GM19438 (cell line): ENCODE results near the gene PDE2A.

Experiments
- ATAC-seq: cut with Tn5 transposase; IDR thresholded peaks from one replicate; pipeline ENCODE4 v1.9.1; 2021; ENCODE audit warnings: low read depth; ENCODE audit not compliant: unreplicated experiment

PDE2A gene

DNA sequence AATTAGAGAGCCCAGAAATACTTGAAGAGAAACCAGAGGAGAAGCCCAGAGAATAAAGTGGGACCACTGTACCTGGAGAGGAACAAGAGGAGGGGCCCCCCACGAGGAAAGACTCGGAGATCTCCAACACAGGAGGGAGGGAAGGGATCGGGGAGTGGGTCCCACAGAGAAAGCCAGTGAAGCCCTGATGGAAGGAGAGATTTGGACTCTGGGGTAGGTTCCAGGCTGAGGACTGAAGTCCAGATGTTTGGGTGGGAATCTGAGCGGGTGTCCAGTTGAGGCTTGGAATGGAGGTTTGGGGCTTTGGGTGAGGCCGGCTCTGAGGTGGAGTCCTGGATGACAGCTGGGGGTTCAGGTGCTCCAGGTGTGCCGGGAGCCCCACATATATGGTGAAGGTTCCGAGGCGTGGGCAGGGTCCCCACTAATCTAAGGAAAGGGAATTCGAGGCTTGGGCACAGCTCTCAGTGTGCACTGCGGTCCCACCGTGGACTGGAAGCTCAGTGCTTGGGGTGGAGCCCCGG, 32.6 kb downstream of the PDE2A start:
- no peak for ATAC-seq

DNA sequence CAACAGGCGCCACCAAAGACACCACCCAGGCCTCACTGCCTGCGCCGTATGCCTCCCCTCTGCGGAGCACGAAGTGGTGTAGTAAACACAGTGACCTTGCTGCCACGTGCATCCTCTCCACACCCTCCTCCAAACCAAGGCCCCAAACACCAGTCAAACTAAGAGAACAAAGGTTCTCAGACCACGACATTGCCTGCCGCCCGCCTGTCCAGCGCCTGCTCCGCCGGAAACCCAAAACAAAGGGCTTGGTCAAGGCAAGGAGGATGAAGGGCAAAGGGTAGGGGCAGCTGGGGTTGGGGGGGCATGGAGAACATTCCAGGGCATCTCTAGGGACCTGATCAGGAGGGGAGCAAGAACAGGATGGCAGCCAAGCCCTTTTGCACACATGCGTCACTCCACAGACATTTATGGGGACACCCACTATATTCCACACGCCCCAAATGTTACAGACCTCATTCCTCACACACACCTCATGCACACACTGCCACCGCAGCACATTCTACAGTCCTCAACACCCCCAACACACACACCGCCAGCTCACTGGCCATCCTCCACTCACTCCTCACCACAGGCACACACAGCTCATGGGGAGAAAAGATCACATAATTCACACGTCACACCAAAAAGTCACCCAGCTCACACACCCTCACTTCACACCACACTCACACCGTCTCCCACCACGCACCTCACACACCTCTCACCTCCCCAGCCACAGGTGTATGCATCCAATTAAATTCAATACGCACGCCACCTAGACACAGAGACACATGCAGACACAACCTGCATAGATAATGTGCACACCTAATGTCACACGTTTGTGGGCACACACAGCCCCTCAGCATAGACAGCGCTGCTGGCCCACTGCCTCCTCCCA, 34.5 kb downstream of the PDE2A start:
- ATAC-seq: no peak

DNA sequence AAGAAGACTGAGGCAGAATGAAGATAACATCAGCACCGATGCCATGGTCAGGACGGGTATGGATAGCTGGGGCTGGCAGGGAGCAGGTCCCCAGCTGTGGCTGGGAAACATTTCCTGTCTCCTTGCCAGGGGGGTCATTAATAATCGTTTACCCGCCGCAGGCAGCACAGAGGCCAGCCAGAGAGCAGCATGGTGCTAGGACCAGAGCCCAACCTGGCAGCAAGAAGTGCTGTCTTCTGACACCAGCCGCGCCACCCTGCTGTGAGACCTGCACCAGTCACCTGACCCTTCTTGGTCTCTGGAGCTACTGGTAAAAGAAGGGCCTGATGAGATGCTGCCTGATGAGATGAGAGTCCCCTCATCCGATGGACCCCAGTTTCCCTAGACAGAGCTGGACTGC, 36.3 kb downstream of the PDE2A start:
- ATAC-seq: no peak

DNA sequence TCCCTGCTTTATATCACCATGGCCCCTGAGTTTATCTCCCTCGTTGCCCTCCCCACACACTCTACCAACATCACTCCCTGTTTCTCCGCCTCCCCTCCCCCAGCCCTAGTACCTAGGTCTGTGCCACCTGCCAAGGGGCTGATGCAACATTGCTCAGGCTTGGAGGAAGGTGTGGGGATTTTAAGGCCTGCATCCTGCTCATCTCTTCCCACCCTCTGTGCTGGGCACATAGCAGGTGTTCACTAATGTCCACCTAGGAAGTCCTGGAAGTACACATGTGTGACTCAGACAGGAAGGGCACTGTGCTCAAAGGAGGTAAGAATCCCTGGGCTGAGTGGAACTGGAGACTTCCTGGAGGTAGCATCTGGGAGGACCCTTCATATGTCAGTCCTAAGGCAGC, 37.0 kb downstream of the PDE2A start:
- ATAC-seq: no peak

DNA sequence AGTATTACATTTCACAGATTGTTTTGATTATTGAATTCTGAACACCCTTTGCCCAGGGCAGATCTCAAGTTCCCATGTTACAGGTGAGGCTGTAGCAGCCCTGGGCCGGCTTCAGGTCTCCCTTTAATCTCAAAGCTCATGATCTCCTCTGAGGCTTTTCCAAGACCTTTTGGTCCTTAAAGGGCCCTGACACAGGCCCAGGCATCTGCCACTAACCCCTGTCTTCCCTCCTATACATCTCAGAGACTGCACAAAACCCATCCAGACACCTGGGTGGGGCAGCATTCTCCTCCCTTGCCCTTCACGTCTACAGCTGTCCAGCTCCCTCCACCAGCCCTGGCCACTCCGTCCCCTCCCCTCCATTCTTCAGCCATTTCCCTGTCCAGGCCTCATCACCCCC, 37.8 kb downstream of the PDE2A start:
- ATAC-seq: no peak

DNA sequence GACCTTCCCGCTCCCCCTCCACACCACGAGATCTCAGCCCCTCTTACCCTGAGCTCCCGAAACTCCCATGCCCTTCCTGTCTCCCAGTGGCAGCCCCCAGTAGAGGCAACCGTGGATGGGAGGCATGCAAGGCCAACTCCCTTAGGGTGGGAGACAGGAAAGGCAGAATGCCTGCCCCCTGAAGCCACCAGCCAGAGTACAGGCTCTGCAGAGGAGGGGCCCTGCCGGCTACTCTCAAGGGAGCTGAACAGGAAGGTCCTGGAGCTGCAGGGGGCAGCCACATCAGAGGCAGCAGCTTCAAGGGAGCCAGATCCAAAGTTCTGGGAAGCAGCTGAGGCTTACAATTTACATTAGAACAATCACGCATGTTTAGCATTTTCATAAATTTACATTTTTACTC, 38.3 kb downstream of the PDE2A start:
- no peak for ATAC-seq

DNA sequence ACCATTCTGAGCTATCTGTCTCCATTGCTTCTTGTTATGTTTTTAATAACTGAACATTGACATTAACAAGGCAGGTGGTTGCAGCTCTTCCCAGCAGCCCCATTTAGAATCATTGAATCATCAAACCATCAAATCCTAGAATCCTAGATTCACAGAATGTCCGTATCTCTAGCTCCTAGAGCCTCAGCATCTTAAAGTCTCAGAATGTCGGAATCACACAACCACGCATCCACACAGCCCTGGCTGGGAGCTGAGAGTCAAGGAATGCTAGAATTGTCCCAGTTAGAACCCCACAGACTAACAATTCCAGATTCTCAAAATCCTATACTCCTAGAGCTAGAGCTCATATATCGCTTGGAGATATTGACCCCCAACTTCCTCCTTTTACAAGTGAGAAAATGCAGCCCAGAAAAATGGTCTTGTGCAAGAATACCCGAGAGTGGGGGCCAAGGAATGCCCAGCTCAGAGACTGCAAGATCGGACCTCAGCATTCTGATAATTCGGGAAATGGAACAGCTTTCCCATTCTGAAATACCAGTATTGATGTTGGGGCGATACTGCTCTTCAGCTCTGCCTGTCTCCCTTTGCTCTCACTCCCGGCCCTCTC, 38.8 kb downstream of the PDE2A start:
- ATAC-seq: no peak

DNA sequence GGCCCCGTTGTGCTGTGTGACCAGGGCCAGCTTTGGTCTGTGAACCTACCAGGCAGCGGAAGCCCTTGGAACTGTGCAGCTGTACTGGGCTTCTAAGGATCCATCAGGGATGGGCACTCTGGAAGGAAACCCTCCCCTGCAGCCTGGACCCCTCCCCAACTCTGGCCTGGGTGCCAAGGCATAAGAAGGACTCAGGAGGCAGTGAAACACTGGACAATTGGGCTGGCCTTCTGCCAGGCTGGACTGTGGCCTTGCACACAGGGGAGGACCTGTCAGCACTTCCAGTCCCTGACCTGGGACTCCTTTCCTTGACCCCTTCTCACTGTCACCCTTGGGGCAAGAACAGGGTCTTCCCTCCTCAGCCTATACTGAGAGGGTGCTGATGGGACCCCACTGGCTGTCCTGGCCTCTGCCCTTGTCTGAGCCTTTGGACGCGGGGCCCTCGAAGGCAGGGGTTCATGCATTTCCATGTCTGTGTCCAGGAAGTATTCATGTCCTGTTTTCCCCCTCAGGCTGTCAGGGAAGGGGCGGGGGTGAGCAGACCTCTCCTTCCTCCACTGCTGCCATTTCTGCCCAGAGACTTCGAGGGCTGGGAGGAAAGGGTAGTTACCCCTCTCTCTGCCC, 39.6 kb downstream of the PDE2A start:
- no peak for ATAC-seq

DNA sequence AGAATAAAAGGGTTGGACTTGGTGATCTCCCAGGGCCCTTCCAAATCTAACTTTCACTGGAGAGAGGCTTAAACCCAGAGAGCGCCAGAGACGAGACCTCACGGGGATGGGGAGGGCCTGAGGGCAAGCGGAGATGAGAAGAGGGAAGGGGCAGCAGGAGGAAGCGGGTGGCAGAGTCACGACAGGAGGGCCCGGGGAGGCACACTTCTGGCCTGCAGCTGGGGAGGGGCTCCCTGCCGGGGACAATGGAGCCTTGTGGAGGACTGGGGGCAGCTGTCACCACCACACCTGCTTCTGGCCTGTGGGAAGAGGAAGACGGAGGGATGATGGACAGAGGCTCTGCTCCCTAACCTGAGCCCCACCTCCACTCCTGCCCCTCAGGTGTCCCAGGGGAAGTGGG, 40.2 kb downstream of the PDE2A start:
- ATAC-seq: no peak

DNA sequence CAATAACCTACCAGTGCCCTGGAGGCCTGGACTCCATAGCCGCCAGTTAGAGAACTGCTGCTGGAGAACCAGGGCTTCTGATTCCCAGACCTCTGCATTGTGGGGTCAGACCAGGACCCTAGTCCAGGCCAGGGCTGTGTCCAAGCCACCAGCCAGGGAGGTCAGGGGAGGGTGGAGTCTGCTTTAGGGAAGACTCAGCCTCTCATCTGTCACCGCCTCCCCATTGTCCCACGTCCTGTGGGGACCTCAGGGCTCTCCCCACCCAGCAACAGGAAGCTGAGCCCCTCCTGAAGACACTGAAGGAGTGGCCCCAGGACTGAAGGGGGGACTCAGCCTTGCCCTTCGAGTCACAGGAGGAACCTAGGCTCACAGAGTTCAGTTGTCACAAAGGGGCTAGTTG, 41.2 kb downstream of the PDE2A start:
- no peak for ATAC-seq

DNA sequence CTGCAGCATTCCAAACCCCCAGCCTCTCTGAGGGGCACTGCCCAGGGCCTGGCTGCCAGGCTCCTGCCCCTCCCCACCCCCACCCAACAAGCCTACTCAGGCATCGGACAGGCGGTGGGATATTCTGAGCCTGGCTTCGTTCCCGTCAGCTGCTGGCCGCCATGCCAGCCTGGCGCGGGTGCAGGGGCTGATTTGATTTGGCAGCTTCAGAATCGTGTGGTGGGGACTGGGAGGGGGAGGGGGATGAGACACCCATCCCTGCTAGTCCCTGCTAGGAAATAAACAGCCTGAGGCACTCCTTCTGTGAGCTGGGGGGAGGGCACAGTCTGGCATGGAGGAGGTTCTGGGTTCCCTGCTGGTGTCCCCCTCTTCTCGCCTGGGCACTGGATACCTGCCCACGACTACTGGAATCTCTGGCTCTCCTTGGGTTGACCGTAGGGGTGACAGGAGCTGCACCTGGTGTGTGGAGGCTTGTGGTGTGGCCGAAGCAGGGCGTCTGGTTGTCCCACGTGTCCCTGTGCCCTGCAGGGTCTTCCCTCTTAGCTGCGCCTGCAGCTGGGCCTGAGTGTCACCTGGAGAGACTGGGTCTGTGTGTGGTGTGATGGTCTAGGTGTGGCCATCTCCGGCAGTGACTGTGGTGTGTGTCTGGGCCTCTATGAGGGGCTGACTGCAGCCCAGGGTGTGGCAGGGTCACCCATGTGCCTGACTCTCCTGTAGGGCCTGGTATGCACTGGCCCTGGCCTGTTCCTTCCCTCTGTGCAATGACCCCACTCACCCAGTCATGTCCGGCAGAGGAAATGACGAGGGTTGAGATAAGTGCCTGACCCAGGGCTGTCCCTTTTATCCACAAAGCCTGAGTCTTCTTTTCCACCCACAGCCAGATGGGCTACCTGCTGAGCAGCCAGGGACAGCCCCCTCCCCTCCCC, 42.2 kb downstream of the PDE2A start:
- ATAC-seq: no peak

DNA sequence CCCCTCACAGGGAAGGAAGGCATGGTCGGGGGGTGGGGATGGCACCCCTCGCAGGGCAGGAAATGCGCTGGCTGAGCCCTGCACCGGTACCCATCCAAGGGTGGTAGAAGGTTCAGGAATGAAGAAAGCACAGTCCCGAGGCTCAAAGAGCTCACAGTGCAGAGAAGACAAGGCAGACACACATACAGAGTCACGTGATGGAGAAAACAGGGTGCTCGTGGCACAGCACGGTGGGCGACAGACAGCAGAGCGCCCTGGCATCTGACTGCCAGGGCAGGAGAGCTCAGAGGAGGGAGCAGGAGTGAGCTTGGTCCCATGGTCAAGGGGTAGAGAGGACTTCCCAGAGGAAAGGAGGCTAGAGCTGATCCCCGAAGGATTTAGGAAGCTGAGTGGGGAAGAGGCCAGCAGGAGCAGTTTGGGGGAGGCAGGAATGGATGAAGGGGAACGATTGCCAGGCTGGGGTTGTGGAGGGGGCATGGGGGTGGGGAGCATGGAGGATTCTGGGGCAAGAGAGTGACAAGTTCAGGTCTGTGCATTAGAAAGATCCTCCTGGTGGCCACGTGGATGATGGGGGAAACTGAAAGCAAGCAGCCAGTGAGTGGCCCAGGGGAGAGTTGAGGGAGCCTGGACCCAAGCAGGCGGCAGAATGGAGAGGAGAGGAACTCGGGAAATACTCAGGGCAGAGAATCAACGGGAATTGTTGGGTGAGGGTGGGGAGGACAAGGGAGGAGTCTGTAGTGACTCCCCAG, 43.9 kb downstream of the PDE2A start:
- ATAC-seq: no peak

DNA sequence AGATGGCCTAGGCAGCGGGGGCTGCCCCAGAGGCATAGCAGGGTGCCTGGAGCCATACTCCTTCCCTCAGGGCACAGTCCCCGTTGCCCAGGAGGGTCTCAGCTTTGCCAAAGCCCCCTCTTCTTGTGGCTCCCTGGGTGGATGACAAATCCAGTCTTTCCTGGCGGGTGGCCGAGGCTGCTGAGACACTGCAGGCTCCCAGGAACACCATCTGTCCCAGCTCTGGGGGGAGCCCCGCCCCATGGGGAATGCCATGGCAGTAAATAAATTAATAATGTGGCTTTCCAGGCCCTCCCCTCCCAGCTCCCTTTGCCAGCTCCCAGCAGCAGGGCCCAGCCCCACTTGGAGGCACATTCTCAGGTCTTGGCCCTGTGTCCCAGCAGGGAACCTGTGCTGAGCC, 45.0 kb downstream of the PDE2A start:
- no peak for ATAC-seq

DNA sequence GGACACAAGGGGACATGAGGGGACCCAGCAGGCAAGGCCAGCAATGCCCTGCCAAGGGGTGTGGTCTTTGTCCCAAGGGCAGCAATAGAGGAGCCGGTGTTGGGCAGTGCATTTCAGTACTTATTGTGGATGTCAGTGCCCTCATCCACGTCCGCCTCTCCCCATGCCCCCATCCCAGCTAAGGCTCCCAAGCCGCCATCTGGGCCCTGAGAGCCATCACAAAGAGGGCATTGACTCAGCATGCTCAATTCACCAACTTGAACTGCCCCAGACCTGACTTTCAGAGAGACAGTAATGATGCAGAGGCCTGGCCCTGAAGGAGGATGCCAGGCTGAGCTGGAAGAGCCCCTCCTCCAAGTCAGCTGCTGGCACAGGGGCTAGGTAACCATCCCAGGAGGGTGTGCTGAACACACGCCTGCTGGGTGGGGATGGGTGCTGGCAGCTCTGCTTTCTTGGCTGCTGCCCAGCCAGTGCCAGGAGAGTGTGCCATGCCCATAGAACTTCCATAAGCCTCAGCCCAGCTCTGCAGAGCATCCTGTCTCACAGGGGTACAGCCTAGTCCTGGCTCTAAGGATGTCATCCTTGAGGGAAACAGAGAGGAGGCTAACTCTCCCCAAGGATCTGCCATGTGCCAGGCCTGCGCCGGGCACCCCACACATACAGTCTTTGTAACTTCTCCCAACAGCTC, 46.5 kb downstream of the PDE2A start:
- ATAC-seq: no peak

DNA sequence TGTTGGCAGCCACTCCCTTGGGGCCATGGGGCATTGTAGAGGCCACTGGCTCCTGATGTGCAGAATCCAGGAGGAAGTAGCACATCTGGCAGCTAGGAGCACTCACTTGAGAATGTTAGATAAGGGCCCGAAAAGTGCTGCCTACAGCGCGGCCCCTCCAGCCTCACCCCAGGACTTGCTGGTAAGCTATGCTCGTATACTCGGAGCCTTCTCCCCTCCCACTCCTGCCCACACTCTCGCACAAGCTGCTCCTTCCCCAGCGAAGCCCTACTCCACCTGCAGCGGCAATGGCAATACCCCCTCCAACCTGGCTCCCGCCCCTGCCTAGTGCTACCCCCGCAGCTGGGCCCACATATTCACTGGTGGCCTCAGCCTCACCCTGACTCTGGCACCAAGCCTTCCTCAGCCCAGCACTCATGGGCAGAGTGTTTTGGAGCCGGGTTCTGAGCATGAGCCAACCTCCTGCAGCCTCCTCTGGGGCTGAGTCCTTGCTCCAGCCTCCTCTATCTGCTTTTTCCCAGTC, 47.7 kb downstream of the PDE2A start:
- no peak for ATAC-seq

DNA sequence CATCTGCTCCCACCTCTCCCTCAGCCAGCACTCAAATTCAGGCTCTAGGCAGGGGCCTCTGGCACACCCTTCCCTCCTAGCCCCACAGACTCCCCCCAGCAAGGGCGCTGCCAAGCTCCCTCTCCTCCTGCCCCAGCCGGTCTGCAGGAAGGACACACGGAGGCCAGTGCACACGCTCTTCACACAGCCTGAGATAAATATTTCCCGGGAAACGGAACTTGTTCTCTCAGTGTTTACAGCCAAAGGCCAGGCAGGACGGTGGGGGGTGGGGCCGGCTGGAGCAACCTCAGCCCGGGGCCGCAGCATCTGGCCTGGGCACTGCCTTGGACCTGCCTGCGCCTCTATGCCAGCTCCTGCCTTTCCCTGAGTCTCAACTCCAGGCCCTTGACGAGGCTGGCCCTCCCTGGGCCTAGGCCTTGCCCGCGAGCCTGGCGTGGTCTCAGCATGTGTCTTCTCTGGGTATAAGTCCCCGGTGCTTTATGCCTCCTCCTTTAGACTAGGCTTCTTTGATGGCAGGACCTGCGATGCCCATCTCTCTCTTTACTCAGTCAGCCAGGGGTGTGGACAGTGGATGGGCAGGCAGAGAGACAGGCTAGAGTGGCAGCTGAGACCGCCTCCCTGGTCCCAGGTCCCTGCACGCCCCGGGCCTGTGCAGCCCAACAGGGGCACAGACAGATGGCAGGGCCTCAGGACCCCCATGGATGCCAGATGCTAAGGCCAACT, 48.4 kb downstream of the PDE2A start:
- ATAC-seq: no peak

DNA sequence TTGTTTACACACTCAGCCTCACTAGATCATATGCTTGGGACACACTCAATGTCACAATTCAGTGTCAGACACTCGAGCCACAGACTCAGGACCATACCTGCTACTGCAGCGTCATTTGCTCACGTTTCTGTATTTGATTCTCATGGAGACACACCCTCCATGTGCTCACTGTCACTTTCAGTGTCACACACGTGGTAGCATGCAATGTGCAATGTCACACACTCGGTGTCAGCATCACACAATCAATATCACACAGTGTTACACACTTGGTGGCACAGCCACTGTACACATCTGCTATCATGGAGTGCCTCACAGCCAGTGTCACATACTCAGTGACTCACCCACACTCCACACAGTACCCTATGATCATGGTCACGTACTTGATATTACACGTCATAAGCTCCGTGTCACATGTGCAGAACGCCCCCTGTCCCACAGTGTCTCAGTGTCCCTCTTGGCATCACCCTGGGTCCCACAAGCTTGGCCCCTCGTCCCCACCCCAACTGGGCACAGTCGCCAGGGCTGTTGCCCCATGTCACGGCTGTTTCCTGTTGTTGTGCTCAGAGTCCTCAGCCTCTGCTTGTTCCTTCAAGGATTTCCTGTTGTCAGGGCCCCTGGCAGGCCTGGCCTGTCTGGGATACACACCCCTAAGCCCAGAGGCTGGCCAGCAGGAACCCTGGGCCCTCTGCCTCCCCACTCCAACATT, 49.6 kb downstream of the PDE2A start:
- no peak for ATAC-seq

DNA sequence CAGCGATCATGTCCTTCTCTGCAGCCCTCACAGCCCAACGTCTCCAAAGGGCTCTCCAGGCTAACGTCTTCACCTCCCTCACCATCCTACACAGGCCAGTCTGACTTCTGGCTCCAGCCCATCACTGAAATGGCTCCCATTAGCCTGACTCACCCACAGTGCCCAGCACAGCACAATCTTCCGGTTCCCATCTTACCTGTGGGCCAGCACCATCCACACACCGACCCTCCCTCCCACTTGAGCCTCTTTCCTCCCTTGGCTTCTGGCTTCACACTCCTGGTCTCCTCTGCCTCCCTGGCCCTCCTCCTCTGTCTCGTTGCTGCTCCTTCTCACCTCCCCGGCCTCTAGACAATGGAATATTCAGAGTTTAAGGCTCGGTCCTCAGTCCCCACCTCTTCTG, 51.2 kb downstream of the PDE2A start:
- no peak for ATAC-seq
